C1 segment of cervical spinal cord (tissue), 14 donors: ENCODE measurements around the gene MRAP.
A peak's percentile ranks its signal among the peaks of the same experiment; 100 is the strongest.

Source experiments
- DNase-seq, 14 donors: peaks; one replicate each; lab custom pipeline; 2025; lab: John Stamatoyannopoulos, UW

Gene MRAP

DNA sequence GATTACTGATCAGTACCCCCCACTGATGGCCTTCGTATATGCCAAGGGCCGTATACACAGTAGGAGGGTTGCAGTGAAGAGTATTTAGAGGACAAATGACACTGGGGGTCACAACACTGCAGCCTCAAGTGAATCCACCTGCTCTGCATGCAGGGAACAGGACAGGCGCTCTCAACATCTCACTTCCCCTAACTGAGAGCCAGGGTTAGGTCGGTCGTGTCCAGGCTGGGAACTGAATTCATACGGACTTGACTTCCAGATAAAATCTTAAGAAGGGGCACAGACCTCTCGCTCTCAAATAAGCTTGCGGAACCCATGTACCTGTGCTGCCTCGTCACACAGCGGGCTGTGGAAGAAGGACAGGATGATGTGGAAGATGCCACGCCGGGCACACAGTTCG, 22.8 kb downstream of the MRAP start:
- DNase-seq, result no peak

DNA sequence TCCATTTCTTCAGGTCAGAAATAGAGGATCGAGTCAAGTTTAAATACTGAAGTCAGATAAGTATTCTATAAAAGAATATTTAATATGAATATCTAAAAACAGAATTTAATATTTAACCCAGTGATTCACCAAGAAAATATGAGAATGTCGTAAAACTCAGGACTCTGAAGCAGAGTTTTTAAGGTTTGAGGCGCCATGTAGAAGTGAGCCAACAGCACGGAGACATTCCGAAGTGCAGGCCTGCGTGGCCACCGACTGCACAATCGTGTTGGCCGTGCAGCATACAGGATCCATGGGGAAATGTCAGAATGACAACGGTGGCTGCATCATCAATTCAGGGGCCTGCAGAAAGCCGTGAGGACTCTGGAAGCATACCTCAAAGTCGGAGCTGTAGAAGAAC, 23.4 kb downstream of the MRAP start:
- no peak for DNase-seq

DNA sequence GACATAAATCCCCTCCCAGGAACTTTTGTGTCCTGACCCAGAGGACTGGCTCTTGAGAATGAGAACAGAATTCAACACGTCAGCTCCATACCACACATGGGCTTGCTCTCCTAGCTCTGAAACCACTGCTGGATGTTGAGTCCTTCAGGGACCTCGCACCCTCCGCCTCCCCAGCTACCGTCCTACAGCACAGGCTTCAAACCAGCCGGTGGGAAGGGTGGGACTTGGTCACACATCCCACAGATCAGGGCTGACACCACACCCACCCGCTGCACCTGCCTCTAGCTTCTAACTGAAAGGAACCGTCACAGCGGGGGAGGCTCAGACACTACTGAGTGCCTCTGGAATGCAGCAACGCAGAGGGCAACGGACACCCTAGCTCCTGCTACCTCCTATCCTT, 24.0 kb downstream of the MRAP start:
- no peak for DNase-seq

DNA sequence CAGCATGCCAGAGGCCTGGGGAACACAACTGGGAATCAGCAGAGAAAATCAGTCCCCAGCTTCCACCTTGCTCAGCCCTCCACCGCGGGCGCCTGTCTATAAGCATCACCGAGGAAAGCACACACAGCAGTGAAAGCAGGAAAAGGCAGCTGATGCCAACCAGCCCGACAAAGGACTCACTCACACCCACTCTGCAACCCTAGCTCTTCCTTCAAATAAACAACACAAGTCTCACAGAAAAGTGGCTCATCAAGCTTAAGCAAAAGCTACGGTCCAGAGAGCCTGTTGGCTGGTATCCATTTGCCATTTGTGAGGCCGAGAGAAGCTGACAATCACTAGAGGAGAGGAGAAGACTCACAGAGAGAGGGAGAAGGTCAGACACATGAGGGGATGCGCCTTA, 27.1 kb downstream of the MRAP start:
- DNase-seq, result peak in 6 of 14 donors; percentile 17 to 45 (median 26)

DNA sequence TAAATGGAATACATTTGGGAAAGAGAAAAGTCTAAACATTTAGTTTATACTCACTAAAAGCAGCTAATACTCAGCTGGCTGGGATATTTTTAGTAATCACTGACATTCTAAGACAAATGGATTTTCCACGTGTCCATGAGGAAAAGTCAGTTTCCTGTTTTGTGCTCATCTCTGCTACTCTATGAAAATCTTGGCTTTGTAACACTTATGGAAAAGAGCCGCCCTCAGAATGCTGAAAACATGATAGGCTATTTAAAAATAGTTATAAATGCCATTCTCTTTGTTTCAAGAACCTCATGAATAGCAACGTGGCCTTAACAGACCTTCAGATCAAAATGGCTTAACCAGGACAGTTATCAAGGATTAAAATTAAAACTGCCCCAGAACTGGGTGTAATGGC, 29.9 kb downstream of the MRAP start:
- no peak for DNase-seq

DNA sequence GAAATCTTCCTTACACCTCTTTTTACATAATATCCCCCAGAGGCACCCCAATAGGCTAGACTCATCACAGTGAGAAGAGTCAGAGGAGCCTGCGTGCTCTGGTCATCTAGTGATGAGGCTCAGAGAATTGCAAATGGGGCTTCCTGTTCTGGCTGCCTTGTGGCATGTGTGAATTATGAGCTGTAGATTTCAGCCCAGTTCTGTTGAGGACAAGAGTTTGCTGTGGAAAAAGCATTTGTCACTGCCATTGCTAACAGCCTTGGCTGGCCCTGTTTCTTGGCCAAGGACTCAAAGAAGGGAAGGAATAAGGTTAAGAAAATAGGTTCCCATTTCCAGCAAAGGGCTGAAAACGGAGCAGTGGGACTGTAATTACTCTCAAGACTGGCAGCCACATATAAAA, 30.7 kb downstream of the MRAP start:
- peak in 4 of 14 donors; percentile 17 to 52 (median 25) for DNase-seq

DNA sequence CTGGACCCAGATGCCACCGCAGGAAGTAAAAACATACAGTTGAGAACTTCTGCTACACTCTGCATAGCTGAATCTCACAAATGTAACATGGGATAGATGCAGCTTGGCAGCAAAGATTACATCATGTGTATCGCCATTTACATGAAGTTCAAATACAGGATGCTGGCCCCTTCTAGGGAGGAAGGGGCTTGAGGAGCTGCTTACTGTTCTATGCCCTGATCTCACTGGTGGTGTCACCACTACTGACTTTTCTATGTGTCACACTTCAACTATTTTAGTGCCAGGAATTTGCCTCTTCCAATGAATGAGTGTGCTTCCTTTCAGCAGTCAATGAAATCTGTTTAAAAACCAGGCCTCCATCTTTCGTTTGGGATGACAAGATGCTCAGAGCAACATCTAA, 31.1 kb downstream of the MRAP start:
- DNase-seq, result peak in 1 of 14 donors; percentile 52

DNA sequence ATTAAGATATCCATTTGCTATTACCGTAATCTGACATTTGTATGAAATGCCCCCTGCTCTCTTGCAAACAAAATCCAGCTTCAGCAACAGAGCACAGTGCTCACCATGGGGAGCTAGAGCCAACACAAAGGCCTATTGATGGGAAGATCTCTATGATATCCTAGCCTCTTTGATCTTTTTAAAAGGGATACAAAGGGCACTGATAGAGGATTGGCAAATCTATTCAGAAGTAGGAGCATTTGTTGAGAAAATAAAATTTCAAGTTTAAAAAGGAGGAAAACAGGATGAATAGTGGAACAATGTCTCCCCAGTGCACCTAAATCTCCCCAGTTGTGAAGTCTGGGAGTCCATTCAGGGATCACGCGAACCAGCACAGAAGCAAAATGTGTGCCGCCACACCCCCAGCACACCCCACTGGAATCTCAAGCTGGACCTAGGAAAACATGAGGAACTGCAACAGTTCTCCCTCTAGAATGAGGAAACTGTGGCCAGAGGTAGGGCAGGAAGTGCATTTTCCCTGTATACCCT, 32.2 kb downstream of the MRAP start:
- peak in 4 of 14 donors; percentile 11 to 48 (median 16) for DNase-seq

DNA sequence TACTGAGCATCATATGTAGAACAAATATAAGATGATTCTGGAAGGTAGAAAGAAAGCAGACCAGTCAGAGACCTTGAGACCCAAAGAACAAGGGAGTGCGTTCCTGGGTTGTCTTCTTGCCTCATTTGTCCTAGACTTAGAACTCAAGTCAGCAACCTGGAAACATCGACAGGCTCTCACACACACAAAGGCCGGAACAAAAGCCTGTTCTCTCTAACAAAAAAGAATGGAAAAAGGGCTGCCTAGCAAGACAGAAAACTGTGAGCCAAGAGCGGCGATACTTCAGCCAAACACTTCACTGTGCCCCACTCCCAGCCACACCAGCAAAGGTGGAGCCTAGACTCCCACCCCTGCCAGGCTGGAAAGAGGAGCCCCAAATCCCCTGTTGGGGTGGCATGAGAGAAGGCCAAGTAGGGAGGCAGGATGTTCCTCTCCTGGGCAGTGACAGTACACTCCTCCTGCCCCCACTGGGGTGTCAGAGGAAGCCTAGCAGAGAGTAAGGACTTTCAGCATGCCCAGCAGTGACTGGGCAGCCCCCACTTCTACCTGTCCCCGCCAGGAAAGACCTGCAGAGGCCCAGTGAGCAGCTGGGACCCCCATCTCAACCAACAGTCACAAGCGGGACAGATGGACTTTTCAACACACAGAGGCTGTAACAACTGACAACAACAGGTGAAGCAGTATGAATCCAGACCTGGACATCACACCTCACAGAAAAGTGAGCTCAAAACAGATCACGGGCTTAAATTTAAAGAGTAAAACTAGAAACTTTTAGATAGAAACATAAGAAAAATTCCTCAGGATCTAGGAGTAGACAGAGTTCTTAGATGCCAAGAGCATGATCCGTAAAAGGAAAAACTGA, 33.0 kb downstream of the MRAP start:
- peak in 7 of 14 donors; percentile 18 to 70 (median 36) for DNase-seq

DNA sequence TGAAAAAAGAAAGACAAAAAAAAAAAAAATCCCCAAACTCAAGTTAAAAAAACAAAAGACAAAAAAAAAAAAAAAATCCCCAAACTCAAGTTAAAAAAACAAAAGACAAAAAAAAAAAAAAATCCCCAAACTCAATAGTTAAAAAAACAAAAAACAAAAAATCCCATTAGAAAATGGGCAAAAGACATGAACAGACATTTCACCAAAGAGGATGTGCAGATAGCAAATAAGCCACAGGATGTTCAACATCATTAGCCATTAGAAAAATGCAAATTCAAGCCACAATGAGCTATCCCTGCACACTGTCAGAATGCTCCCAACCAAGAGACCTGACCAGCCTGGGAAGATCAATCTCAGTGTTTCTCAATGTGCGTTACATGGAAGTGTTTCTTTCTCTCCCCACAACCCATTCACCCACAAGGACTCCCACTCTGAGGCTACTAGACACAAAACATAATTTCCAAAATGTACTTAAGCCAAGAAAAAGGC, 33.9 kb downstream of the MRAP start:
- no peak for DNase-seq

DNA sequence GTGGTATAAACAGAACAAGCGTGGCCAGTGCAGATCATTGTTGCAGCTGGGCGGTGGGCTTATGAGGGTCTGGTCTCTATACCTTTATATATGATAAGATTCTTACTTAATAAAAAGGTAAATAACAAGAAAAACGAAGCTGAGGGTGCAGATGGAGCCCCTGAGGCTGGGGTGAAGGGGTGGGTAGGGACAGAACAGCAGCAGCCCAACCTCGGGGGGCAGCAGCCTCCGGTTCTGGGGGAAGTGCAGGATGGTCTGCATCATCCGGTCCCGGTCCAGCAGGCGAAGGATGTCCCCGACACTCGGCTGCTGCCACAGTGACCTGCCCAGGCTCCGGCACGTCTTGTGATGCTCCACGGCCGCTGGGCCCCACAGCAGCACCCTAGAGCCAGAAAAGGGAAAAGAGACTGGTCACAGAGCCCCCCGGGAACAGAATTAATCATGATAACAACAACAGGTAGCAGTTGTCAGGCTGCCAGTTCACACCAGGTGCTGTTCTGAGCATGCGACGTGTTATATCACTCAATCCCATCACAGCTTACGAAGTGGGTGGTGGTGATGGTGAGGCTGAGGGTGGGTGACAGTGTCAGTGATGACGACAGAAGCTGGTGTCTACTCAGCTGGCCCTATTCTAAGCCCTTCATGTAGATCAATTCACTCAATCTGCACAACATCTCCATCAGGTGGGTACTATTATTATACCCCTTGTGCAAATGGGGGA, 35.5 kb downstream of the MRAP start:
- no peak for DNase-seq

DNA sequence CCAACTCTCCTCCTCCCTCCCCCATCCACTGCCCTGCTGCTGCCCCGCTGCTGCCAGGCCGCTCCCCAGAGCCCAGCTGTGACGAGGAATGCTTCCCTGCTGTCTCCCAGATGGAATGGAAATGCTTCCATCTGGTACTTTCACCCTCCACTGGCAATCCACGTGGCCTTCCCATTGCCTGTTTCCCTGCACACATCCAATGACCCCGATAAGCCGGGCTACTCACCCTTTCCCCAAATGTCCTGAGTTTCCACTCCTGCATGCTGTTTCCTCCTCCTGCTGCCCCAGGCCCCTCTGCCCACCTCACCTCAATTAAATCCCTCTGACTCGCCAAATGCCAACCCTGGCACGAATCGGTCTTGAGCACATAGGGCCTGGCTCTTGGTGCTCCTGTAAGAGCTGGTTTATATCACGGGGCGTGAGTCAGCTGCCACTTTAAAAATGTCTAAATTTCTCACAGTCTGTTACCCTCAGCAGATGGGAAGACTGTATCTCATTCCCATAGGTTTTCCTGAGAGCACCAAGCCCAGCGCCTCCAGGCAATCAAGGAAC, 36.4 kb downstream of the MRAP start:
- peak in 12 of 14 donors; percentile 32 to 90 (median 60) for DNase-seq

DNA sequence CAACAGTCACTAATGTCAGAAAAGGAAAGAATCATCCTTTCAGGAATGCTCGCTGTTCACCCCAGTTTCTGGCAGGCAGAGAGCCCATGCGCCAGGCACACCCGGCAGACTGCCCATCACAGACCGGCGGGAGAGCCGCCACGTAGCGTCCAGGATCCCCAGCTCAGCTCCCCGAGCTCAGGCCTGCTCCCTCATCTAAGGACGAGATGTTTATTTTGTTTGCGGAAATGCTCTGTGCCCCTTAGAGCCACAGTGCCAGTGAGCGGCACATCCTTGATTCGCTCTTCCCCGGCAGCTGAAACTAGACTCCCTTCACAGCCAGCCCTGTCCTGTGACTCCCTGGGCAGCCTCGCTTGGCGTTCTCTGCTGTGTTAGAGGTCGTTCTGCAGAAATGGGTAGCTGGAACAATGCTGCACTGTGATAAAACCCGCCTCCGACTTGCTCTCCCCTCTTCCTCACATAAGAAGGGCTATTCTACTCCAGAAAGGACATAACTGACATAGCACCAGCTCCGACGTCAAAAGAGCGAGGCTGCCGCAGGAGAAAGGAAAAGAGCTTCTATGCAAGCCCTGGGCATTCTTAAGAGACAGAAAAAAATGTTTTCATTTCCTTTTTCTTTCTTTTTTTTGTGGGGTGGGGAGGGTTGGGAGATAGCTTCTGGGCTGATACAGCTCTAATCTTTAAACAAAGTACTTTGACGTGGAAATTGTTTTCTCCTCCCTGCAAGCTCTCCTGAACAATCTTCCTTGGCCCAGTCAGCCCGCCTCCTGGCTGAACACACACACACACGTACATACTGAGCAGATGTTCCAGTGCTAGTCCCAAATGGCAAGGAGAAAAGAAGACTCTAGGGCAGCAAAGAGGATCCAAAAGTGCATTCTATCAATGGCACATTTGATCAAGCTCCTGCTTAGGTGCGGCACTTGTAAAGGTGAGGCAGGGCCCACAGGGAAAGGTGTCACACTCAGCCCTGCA, 37.2 kb downstream of the MRAP start:
- DNase-seq, result peak in 12 of 14 donors; percentile 47 to 89 (median 79)

DNA sequence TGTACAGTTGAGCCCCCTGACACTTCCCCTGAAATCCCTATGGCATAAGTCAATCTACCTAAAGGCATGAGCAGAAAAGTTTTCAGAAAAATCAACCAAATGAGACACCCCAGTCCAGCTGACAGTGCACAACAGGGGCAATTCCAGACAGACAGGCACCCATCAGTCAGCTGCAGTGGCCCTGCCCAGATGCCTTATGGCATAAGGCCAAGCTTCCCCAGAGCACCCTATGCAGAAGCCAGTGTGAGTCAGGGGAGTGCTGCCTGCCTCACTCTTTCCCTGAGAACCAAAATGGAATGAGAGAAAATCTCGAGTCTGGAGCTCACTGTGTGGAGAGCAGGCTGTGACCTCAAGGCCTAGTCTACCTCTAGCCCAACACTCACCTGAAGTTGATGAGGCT, 38.1 kb downstream of the MRAP start:
- peak in 5 of 14 donors; percentile 23 to 56 (median 32) for DNase-seq

DNA sequence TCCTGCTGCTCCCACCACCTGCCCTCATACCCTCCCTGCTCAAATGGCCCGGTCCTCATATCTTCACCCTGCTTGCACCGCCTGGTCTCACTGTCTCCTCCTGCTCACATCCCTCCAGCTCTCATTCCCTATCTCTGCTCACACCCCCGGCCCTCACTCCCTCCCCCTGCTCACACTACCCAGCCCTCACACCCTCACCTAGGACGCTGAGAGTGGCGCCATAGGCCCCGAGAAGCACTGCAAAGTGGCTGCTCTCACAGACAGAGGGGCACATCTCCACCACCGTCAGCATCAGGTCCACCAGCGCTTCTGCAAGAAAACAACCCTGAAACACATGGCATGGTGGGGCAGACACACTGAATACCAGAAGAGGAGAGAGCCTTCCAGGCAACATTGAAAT, 38.6 kb downstream of the MRAP start:
- DNase-seq, result no peak

DNA sequence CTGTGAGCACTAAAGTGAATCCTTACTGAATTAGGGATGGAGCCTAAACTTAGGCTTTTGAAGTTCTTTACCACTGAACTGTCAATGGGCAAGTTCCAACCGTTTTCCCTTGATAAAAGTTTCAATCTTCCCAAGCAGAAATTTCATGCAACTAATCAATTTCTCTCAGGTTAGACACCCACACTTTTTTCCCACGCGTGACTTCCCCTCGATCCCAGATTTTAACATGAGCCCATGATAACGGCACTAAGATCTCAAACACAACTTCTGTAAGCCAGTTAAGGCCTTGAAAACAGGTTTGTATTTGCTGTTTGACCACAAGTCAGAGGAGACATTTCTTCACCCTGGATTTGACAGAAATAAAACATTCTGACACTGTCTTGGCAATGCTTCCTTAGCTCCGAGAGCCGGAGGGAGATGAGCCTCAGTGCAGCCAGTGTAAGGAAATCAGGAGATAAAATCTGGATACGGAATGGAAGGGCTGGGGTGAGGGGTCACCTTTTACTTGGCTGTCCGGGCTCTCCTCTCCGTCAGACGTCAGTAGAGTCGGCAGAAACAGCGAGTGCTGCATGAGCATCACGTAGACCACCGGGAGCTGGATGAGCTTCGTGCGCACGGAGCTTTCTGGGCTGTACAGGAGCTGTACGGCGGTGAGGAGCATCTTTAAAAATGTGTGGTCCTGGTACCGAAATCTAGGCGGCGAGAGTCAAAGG, 39.7 kb downstream of the MRAP start:
- DNase-seq, result no peak

DNA sequence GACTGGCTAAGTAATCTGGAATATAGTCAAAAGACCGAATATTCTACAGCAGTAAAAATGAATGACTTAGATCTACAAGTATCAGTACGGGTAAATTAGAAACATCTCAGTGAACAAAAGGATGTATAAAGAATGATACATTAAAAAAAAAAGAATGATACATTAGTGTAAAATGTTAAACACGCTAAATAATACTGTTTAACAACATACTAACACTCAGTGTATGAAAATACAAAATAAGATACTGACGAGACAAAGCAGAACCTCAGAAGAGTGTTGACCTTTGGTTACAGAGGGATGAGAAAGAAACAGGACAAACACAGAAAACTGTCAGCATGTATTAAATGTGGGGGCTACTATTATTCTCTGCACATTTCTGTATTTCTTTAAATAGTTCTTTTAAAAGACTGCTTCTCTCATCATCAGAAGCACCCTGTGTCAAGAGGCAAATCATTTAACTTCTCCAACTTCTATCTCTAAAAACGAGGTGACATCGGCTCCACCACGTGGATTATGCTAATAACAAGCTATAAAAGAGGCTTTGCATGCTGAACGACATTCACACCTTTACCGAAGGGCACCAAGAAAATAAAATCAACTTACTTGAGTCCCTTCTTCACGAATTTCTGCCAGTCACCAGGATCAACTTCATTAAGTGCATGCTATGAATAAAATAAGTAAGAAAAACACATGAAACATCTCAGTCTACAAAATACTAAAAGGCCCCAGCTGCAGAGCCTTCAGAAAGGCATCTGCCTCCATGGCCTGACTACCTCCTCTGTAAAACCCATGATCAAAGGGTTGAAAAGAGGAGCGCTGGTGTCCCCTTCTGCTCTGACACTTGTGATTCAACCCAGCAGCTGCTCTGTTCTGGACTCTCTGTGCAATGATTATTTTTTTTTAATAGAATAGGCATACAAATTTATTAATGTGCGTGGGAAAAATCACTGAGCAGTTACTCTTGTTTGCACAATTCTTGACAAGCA, 42.5 kb downstream of the MRAP start:
- no peak for DNase-seq

DNA sequence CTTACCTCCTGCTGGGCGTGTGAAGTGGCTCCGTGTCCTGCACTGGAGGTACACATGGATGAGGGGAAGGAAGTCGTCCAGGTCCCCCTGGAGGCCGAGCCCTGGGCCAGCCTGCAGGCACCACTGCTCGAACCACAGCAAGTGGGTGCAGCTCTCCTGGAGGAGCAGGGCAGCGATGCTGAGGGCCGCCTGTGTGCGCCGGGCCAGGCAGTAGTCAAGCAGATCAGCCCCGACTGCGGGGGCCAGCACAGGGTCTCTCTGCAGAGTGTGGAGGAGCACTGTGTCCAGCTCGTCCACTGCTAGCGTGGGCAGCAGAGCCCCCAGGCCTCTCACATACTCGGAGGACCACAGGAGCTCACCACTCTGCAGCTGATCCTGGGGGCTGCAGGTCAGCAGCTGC, 48.3 kb downstream of the MRAP start:
- DNase-seq, result no peak

DNA sequence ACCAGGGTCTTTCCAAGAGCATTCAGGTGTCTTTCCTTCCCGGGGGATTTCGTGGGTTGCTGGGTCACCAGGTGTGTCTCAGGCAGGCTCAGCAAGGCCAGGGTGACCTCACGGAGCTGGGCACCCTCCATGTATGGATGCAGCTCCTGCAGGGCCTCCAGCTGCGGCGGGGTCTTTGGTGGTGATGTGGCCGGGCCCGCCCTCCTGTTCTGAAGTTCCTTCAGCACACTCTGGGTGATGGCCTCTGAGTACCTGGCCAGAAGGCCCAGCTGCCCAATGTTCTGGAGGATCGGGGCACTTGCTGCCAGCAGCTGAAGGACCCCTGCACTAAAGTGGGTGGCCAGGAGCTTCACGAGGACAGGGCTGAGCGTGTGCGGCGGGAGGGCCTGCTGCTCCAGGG, 48.7 kb downstream of the MRAP start:
- no peak for DNase-seq
